ENCODE data around the gene RASSF8. TPM values are rescaled to one million over a fixed set of nuclear protein-coding genes. Genes with fewer than 3 reads are reported as not detected.
"Not testable (repeated sequence)": the region's sequence is repeated elsewhere in the genome, so short reads cannot be mapped to it uniquely, and the experiment has no call there.

The RASSF8 gene
- total and polyA plus RNA-seq, 2 donors: 20.9 to 63.1 TPM

DNA sequence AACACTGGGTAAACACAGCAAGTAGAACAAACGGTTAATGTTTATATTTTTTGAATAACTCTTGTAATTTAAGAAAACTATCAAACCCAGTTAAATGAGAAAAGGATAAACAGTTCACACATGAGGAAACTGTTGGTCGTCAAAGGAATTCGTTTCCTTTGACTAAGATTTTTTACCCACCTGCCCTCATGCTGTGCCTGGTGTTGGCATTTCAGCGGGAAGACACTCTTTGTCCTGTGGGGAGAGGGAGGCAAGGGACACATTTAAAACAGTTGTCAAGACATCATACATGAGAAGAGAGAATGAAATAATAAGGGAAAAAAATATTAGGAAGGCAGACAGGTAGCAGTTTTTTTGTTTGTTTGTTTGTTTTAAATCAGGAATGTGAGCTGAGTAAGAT lies 95.9 kb downstream of the RASSF8 start:
- Histone ChIP-seq H3K4me3 (ENCODE audit: low read depth, low read length) (no peak overlapping the region), H3K27ac (ENCODE audit: low read depth) (no peak overlapping the region), H3K4me1 (ENCODE audit: insufficient read depth) (no peaks in the 10 kb centered on the region), H3K36me3 (ENCODE audit: insufficient read depth) (no peaks in the 10 kb centered on the region)
- DNase-seq (ENCODE audit: extremely low spot score): no peak
- 78% methylated on average over 4 of the region's 4 CpGs for WGBS

- Histone ChIP-seq H3K36me3 (ENCODE audit: insufficient read depth) (no peaks in the 10 kb centered on the region), H3K27ac (ENCODE audit: low read depth) (no peak overlapping the region), H3K4me3 (ENCODE audit: low read depth, low read length) (no peak overlapping the region), H3K4me1 (ENCODE audit: insufficient read depth) (no peaks in the 10 kb centered on the region)
- WGBS: 89% methylated on average over 2 of the region's 2 CpGs
- DNase-seq (ENCODE audit: extremely low spot score): no peak
Measured at GRCh38 chr12:26055087-26055486, 96.6 kb downstream of the RASSF8 start.

- Histone ChIP-seq H3K27ac (ENCODE audit: low read depth) (no peak overlapping the region), H3K4me3 (ENCODE audit: low read depth, low read length) (no peak overlapping the region), H3K4me1 (ENCODE audit: insufficient read depth) (no peaks in the 10 kb centered on the region), H3K36me3 (ENCODE audit: insufficient read depth) (no peaks in the 10 kb centered on the region)
- DNase-seq (ENCODE audit: extremely low spot score): no peak
- 70% methylated on average over 1 of the region's 1 CpG for WGBS
Measured at GRCh38 chr12:26056335-26056734, 97.9 kb downstream of the RASSF8 start.

- H3K27ac ChIP-seq (ENCODE audit: low read depth); H3K36me3 ChIP-seq (ENCODE audit: insufficient read depth); DNase-seq (ENCODE audit: extremely low spot score); H3K4me1 ChIP-seq (ENCODE audit: insufficient read depth); H3K4me3 ChIP-seq (ENCODE audit: low read depth, low read length): not testable (repeated sequence)
- WGBS: 99% methylated on average over 6 of the region's 6 CpGs
Measured at GRCh38 chr12:26057271-26057670, 98.8 kb downstream of the RASSF8 start.

- Histone ChIP-seq H3K36me3 (ENCODE audit: insufficient read depth) (no peaks in the 10 kb centered on the region), H3K27ac (ENCODE audit: low read depth) (no peak overlapping the region), H3K4me1 (ENCODE audit: insufficient read depth) (no peaks in the 10 kb centered on the region), H3K4me3 (ENCODE audit: low read depth, low read length) (no peak overlapping the region)
- WGBS: 94% methylated on average over 8 of the region's 8 CpGs
- no peak for DNase-seq (ENCODE audit: extremely low spot score)
Measured at GRCh38 chr12:26058308-26058707, 99.8 kb downstream of the RASSF8 start.

GRCh38 chr12:26058818-26059217 lies 100.3 kb downstream of the RASSF8 start:
- WGBS: 90% methylated on average over 1 of the region's 1 CpG
- no peak overlapping the region for H3K27ac ChIP-seq (ENCODE audit: low read depth)
- no peaks in the 10 kb centered on the region for H3K36me3 ChIP-seq (ENCODE audit: insufficient read depth)
- no peak overlapping the region for H3K4me3 ChIP-seq (ENCODE audit: low read depth, low read length)
- no peak for DNase-seq (ENCODE audit: extremely low spot score)
- no peaks in the 10 kb centered on the region for H3K4me1 ChIP-seq (ENCODE audit: insufficient read depth)

- H3K36me3 ChIP-seq (ENCODE audit: insufficient read depth): no peaks in the 10 kb centered on the region
- DNase-seq (ENCODE audit: extremely low spot score): no peak
- no peak overlapping the region for H3K27ac ChIP-seq (ENCODE audit: low read depth)
- 96% methylated on average over 3 of the region's 3 CpGs for WGBS
- no peak overlapping the region for H3K4me3 ChIP-seq (ENCODE audit: low read depth, low read length)
- H3K4me1 ChIP-seq (ENCODE audit: insufficient read depth): no peaks in the 10 kb centered on the region
Measured at GRCh38 chr12:26062006-26062405, 103.5 kb downstream of the RASSF8 start.

DNA sequence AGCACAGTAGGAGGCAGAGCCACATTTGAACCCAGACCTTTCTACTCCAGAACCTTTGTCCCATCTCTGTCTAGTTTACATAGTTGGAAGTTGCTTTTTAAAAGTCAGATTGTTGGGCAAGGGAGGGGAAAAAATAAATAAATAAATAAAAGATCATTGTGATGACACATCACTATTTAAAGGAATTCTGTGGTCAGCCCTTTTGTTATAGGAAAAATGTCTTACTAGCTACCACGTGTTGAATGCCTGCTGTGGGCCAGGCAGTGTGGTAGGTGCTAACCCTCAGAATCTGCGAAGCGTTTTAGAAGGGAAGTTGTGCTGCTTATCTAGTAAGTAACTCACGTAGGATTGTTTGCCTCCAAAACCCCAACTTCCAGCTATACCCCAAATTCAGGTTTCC lies 104.1 kb downstream of the RASSF8 start:
- WGBS: 74% methylated on average over 4 of the region's 4 CpGs

DNA sequence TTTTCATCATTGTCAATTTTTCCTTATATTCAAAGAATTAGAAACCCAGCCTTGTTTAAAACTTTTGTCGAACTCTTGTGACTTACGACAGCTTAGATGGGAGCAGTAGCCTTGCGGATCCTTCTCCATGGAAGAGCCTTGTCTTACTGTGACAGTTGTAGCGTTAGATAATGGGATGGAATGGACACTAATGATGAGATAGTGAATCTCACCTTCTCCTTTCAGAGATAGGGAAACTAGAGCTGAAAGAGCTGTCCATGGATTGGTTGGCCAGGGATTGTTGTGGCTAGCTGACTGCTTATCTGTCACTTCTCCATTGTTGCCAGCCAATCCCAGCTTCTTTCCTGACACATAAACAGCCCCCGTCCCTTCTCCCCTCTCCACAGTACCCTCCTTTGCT lies 107.0 kb downstream of the RASSF8 start:
- H3K27ac ChIP-seq (ENCODE audit: low read depth): no peak overlapping the region
- H3K4me1 ChIP-seq (ENCODE audit: insufficient read depth): no peaks in the 10 kb centered on the region
- 98% methylated on average over 5 of the region's 5 CpGs for WGBS
- DNase-seq (ENCODE audit: extremely low spot score): no peak
- no peaks in the 10 kb centered on the region for H3K36me3 ChIP-seq (ENCODE audit: insufficient read depth)
- no peak overlapping the region for H3K4me3 ChIP-seq (ENCODE audit: low read depth, low read length)

More for the DNA sequence above, 104.1 kb downstream of the RASSF8 start:
- H3K27ac ChIP-seq (ENCODE audit: low read depth): no peak overlapping the region
- no peaks in the 10 kb centered on the region for H3K36me3 ChIP-seq (ENCODE audit: insufficient read depth)
- H3K4me1 ChIP-seq (ENCODE audit: insufficient read depth): no peaks in the 10 kb centered on the region
- no peak overlapping the region for H3K4me3 ChIP-seq (ENCODE audit: low read depth, low read length)
- no peak for DNase-seq (ENCODE audit: extremely low spot score)

DNA sequence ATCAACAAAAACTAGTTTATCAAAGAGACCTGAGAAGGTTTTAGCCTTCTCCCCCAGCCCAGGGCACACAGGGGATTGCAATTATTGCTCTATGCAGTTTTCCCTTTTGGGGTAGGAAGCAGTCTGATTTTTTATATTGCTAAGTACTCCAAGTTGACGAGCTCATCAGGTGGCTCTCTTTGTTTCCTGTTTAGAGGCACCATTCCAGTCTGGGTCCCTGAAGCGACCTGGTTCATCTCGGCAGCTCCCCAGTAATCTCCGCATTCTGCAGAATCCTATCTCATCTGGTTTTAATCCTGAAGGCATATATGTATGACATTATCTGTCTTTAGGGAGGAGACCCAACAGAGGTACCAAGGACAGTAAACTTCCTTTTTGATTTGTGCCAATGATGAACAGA lies 110.0 kb downstream of the RASSF8 start:
- Histone ChIP-seq H3K4me3 (ENCODE audit: low read depth, low read length) (no peak overlapping the region), H3K4me1 (ENCODE audit: insufficient read depth) (no peaks in the 10 kb centered on the region), H3K27ac (ENCODE audit: low read depth) (no peak overlapping the region), H3K36me3 (ENCODE audit: insufficient read depth) (no peaks in the 10 kb centered on the region)
- DNase-seq (ENCODE audit: extremely low spot score): no peak
- 92% methylated on average over 4 of the region's 4 CpGs for WGBS

DNA sequence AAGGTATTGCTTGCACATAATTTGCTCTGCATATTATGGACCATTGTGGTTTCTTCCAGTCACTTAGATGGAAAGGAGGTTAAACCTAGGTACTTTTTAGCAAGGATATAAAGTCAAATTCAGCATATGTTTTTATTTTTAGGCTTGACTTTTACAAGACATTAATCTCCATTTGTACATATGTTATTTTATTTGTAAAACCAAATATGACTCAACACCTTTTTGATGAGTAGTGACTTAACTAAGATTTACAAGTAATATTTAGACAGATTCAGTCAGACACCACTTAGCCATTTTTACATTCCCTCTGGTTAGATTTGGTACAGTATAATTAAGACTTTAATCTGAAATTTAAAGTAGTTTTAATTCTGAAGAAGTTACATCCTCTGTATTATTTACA lies 111.3 kb downstream of the RASSF8 start:
- Histone ChIP-seq H3K4me3 (ENCODE audit: low read depth, low read length) (no peak overlapping the region), H3K4me1 (ENCODE audit: insufficient read depth) (no peaks in the 10 kb centered on the region), H3K27ac (ENCODE audit: low read depth) (no peak overlapping the region), H3K36me3 (ENCODE audit: insufficient read depth) (no peaks in the 10 kb centered on the region)
- no peak for DNase-seq (ENCODE audit: extremely low spot score)

DNA sequence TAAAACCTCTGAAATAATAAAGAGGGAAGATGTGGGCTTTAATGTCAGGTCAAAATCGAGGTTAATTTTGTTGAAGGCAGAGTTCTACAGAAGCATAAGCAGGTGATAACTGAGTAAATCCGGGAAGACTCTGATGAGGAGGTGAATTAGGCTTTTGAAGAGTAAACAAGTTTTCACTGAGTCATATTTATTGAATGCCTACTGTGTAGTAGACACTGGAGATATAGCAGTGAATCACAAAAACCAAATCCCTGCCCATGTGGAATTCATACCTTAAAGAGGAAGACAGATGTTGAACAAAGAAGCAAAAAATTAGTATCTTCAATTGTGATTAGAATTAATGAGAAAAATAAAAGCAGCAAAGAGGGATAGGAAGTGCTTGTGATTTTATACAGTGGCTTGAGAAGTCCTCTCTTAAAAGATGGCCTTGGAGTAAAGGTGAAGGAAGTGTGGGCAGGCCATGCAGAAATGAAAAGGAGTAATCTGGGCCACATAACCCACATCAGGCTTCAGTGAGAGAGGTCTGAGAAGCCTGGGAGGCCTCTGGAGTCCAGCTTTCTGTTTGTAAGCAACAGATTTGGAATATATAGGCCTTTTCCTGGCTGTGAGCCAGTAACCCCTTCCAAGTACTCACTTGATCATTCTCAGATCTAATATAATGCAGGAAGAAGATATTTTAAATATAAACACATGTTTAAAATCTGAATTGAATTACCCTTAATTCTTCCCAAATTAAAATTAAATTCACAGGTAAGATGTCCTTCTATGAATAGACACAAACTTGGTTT lies 119.6 kb downstream of the RASSF8 start:
- 75% methylated on average over 2 of the region's 2 CpGs for WGBS
- no peak overlapping the region for H3K4me3 ChIP-seq (ENCODE audit: low read depth, low read length)
- DNase-seq (ENCODE audit: extremely low spot score): no peak
- H3K4me1 ChIP-seq (ENCODE audit: insufficient read depth): no peaks in the 10 kb centered on the region
- no peaks in the 10 kb centered on the region for H3K36me3 ChIP-seq (ENCODE audit: insufficient read depth)
- H3K27ac ChIP-seq (ENCODE audit: low read depth): no peak overlapping the region

GRCh38 chr12:26080911-26081310 lies 122.4 kb downstream of the RASSF8 start:
- 83% methylated on average over 1 of the region's 1 CpG for WGBS
- H3K36me3 ChIP-seq (ENCODE audit: insufficient read depth): no peaks in the 10 kb centered on the region
- no peak for DNase-seq (ENCODE audit: extremely low spot score)
- H3K4me3 ChIP-seq (ENCODE audit: low read depth, low read length): no peak overlapping the region
- H3K27ac ChIP-seq (ENCODE audit: low read depth): no peak overlapping the region
- H3K4me1 ChIP-seq (ENCODE audit: insufficient read depth): no peaks in the 10 kb centered on the region

- peaks cover 1% of the 10 kb centered on the region for H3K4me1 ChIP-seq (ENCODE audit: insufficient read depth)
- 87% methylated on average over 1 of the region's 1 CpG for WGBS
Measured at GRCh38 chr12:26086936-26087335, 128.5 kb downstream of the RASSF8 start.

GRCh38 chr12:26088998-26089397 lies 130.5 kb downstream of the RASSF8 start:
- Histone ChIP-seq H3K27ac (ENCODE audit: low read depth) (no peak overlapping the region), H3K36me3 (ENCODE audit: insufficient read depth) (no peaks in the 10 kb centered on the region), H3K4me1 (ENCODE audit: insufficient read depth) (peaks cover 1% of the 10 kb centered on the region), H3K4me3 (ENCODE audit: low read depth, low read length) (no peak overlapping the region)
- DNase-seq (ENCODE audit: extremely low spot score): no peak
- 56% methylated on average over 2 of the region's 2 CpGs for WGBS

More at GRCh38 chr12:26086936-26087335, 128.5 kb downstream of the RASSF8 start:
- no peak for DNase-seq (ENCODE audit: extremely low spot score)
- no peak overlapping the region for H3K4me3 ChIP-seq (ENCODE audit: low read depth, low read length)
- no peak overlapping the region for H3K27ac ChIP-seq (ENCODE audit: low read depth)
- H3K36me3 ChIP-seq (ENCODE audit: insufficient read depth): no peaks in the 10 kb centered on the region

All from urinary bladder (tissue), 4 donors.